HG03457 (cell line): ENCODE data around the gene CD7.

Experiments
- ATAC-seq: cut with Tn5 transposase; IDR thresholded peaks from one replicate; pipeline ENCODE4 v1.9.1; 2021; ENCODE audit warnings: moderate number of reproducible peaks; ENCODE audit not compliant: unreplicated experiment

The CD7 gene

GRCh38 chr17:82300707-82301270 lies 16.6 kb downstream of the CD7 start:
- ATAC-seq = no peak

- no peak for ATAC-seq
These were observed 17.2 kb downstream of the CD7 start for GRCh38 chr17:82300228-82300627.

DNA sequence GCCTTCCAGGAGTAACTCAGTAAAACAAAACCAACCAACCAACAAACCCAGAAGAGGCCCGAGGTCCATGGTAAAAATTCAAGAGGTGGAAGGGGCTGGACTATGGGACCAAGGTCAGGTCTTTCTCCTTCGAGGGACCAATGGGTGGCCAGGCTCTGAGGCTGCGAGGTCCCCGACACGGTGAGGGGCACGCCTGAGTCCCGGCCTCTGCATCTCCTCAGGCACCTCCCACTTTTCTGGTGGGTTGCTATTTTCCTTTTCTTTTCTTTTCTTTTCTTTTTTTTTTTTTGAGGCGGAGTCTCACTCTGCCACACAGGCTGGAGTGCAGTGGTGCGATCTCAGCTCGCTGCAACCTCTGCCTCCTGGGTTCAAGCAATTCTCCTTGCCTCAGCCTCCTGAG lies 18.0 kb downstream of the CD7 start:
- ATAC-seq = no peak

DNA sequence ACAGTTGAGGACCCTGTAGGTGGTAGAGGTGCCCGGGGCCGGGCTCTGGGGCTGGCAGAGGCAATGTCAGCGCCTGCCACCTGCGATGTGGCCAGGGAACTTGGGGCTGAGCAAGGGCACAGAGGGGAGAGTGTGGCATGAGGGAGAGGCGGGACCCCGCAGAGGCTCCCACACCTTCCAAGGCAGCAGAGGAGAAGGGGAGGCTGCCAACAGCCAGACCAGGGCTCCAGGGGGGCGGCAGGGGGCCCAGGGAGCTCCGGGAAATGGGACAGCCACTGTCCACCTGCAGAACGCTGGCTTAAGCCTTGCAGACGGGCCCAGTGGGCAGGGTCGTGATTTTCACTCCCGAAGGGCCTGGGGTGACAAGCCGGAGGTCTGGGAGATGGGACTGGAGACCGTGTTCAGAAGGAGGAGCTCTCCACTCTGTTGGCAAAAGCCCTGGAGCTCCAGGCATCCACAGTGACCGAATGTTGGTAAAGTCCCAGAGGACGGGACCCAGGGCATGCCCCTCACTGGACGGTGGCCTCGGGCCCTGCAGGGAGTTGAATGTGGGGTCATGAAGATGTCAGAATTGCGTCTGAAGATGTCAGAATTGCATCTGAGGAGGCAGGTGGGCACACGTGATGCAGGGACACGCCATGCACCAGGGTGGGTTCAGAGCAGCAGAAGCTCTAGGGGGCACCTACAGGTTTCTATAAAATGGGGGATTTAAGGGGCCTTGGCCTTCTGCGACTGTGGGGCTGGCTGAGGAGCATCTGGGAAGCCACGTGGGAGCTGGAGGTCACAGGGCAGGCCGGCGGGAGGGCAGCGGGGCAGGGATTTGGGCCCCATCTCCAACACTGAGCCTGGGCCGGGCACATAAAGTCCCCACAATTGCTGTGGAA lies 18.6 kb downstream of the CD7 start:
- no peak for ATAC-seq

DNA sequence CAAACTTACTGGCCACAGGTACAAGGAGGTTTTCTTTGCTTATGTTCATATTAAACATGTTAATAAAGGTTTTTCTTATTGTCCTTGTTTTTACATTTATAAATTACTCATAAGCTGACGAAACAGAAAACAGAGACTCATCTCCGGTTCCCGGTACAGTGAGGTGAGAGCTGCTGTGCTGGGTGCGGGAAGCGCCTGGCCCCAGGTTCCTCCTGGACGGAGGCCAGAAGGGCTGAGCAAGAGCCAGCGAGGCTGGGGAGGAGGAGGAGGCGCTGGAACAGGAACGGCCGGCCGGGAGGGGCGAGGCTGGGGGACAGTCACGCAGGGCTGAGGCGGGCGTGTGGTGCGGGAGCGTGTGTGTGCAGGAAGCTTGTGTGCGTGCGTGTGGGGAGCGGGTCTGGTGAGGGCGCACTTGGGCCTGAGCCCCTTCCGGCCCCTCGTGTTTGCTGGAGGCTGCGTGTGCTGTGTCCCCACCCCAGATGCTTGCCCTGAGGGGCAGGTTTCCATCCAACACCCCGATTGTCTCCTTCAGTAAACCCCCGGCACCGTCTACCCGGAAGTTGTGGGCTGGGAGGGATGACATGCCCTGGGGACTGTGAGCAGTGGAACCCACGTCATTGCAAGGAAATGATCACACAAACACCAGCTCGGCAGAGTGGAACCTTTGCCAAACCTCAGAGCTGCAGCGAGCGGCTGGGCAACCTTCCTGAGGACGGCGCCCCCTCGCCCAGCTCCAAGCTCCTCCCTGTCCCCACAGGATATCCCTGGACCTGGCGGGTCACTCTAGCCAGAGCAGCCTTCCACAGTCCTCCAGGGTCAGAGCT lies 19.5 kb downstream of the CD7 start:
- ATAC-seq = no peak

DNA sequence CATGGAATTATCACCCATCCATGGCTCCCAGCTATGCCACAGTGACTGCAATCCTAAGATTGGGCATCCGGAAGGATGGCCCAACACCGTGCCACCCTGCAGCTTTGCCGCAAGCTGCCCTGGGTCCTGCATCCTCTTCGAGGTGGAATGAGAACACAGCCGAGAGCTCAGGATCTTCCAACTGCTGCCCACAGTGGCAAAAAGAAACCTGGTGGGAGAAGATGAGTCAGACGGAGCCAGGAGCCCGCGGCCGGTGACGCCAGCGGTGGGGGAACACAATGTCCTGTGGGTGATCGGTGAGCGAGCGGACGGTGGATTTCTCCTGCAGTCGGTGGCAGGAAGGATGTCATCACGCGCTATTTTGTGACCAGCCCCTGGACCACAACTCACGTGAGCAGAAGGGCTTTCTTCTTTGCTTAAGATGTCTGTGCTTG lies 20.1 kb downstream of the CD7 start:
- no peak for ATAC-seq

- ATAC-seq = no peak
These were observed 20.7 kb downstream of the CD7 start for GRCh38 chr17:82296511-82297279.

DNA sequence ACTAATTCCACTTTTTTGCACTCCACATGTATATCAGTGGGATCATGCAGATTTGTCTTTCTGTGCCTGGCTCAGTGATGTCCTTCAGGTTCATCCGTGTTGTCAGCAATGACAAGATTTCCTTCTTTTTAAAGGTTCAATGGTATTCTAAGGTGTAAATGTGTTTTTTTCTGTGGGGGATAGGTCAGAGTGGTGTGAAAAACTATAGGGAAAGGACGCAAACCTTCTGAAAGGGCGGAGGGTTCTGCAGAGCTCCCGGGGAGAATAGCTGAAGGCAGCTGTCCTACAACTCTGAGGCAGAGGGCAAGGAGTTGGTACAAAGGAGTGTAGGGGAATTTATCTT lies 22.0 kb downstream of the CD7 start:
- no peak for ATAC-seq

DNA sequence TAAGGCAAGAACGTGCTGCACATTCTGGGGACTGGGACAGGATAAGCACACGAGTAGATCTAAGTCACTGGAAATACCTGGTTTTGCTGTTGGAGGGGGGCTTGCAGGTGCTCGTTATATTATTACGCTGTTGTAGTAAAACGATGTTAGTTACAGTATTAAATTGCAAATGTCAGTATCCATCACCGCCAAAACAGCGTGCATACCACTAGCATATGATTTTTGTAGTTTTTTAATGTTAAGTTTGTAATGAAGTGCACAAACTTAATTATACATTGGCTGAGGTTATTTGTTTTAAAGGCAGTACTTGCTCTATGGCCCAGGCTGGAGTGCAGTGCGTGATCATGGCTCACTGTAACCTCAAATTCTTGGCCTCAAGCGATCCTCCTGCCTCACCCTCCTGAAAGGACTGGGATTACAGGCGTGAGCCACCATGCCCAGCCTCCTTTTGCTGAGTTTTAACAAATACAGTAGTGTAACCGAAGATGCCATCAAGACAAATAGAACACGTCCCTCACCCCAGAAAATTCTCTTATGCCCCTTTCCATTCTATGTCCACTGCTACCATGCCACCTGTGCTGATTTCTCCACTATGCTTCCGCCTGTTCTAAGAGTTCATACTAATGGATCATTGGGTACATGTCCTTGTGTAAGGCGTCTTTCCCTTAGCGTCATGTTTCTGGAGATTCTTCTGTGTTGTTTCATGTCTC lies 23.2 kb downstream of the CD7 start:
- ATAC-seq = no peak

DNA sequence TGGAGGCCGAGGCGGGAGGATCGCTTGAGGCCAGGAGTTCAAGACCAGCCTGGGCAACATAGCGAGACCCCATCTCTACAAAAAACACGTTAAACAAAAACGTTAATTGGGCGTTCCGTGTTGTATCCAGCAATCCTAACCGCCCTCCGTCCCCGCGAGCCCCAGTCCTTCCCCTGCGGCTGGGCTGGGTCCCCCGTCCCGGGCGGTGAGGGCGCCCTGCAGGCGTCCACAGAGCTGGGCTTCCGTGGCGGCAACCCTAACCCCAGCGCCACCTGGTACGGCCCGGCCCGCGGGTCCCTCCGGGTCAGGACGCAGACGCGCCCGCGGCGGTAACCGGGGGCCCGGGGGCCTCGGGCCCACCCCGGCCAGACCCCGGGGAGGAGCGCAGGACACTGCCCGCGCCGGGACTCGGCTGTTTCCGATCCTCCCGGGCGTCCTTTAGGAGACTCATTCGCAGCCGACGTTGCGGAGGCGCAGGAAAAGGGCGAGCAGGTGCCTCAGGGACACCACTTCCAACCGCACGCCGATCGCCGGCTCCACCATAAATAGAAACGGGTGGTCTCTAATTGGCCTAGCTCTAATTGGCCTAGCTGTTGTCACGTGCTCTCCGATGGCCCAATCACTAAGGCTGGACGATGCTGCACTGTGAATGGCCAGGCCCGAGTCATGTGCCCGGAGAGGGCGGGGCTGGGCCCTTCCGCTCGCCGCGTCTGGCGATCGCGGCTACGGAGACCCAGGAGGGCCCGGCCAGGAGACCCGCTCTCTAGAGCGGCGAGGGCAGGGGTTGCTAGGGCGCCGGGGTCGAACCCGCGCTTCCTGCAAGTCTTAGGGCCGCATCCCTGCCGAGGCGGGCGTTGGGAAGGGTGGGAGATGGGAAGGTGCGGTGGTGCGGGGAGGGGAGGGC lies 24.9 kb downstream of the CD7 start:
- peak; percentile 75 for ATAC-seq

- ATAC-seq = no peak
These were observed 25.7 kb downstream of the CD7 start for GRCh38 chr17:82291582-82292250.

DNA sequence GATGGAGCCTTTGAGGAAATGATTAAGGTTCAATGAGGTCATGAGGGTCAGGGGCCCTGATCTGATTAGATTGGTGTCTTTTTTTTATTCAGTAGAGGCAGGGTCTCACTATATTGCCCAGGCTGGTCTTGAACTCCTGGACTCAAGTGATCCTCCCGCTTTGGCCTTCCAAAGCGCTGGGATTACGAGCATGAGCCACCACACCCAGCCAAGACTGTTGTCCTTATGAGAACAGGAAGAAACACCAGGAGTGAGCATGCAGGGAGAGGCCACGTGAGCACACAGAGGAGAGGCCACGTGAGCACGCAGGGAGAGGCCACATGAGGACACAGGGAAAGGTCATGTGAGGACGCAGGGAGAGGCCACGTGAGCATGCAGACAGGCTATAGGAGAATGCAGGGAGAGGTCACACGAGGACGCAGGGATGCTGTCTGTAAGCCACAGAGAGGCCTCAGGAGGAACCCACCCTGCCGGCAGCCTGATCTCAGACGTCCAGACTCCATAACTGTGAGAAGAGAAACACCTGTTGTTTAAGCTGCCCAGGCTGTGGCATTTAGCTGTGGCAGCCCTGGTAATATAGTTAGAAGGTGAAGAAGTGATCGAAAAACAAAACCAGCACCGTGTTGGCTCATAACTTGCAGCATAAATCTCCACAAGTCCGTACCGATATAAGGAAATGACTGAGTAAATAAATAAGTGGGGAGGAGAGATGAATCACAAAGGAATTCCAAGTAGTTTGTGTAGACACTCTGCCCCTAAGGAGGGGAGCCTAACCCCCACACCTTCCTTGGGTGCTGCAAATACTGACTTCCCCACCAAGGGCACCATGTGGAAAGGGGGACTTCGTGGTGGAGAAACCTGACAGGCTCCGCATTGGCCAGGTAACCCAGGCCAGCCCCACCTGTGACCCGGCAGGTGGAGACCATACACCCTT lies 29.3 kb downstream of the CD7 start:
- no peak for ATAC-seq

DNA sequence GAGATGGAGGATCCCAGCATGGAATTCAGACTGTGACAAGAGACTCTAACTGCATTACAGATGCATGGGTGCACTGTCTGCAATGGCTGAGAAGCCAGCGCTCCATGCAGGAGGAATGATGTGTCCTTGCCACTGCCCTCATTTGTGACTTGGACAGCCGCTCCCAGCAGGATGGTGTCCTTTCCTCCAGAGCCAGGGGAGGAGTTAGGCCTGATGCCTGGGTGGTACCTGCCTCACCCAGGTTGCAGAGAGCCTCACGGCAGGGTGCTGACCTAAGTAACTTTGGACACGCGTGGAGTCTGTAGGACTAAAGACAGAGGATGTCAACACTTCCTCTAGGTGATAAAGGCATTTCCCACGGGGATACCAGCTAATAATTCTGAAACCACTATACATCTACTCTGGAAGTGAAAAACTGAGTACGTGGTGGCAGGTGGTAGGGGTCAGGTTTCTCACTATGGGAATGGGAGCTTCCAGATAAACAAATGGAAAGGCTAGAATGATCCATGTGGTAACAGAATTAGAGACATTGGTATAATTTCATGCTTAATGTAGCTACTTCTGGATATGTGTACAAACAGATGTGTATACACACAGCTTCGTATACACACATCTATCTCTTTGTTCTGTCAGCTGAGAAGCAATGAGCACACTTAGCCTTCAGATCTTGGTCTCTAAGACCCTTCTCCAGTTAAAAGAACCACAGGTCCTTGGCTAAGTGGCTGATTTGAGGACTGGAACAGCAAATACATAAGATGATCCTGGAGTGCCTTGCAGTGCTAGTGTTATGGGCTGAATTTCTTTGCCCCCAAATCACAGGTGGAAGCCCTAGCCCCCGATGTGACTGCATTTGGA lies 30.2 kb downstream of the CD7 start:
- ATAC-seq = no peak

DNA sequence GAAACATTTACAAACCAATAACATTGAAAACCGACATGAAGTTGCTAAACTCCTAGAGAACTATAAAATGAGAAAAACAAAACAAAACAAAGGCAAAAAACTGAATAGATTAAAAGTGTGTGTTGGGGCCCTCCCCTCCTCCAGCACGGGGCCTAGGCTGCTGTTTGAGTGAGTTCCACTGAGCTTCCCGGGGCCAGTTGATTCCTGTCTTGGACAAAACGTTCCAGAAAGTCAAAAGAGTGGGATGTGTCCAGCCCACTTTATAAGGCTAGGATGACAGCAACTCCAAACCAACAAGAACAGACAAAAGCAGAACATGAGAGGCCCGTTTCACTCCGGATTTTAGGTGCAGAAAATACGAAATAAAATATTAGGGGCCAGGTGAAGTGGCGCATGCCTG lies 32.3 kb downstream of the CD7 start:
- no peak for ATAC-seq

- ATAC-seq = no peak
These were observed 34.1 kb downstream of the CD7 start for GRCh38 chr17:82283208-82283749.
